ENCODE results near the gene CIC. TPM values are rescaled to one million over a fixed set of nuclear protein-coding genes. Genes with fewer than 3 reads are reported as not detected.
A peak's percentile ranks its signal among the peaks of the same experiment; 100 is the strongest.

Gene CIC
- total RNA-seq, 1 experiment from 2014 or later = 54.0 TPM

DNA sequence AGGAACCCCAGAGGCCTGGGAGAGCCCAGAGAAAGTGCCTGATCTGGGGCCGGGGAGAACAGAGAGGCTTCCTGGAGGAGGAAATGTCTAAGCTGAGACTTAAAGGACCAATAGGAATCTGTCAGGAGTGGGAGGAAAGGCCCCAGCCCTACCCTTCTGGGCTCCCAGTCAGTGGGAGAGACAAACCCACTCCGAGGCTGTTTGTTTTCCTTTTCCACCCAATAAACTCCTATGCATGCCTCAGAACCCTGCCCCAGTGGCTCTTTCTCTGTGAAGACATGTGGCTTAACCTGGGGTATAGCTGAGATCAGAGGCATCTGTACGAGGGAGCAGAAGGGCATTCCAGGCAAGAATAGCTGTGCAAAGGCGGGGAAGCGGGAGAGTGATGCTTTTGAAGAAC, 58.3 kb downstream of the CIC start:
- peaks cover 0 to 3% (median 0%) of the 10 kb centered on the region in 3 experiments; a peak in 2 of 7 replicates for H3K36me3 Mint-ChIP-seq (ENCODE audit: insufficient read depth in 1 of 3, low read depth in 3 of 3)
- Histone ChIP-seq H2BK5ac (ENCODE audit: insufficient read length, low read length) (no peak overlapping the region), H3K27ac (ENCODE audit: insufficient read length, low read depth, low read length) (no peak overlapping the region), H2BK20ac (ENCODE audit: low read depth, low read length, poor library complexity, severe bottlenecking) (no peak overlapping the region), H3K14ac (ENCODE audit: insufficient read depth, low read length) (no peak overlapping the region), H3K23ac (ENCODE audit: insufficient read length, low read depth, low read length) (no peak overlapping the region), H4K5ac (ENCODE audit: insufficient read length, low read depth, low read length) (no peak overlapping the region), H3K4me2 (ENCODE audit: insufficient read depth, insufficient read length, low read length) (no peak overlapping the region), H3K56ac (ENCODE audit: insufficient read length, low read depth, low read length) (no peak overlapping the region), H3K9me3 (ENCODE audit: control insufficient read depth, low read depth, low read length) (no peaks in the 10 kb centered on the region), H3T11ph (ENCODE audit: low read length) (no peak overlapping the region), H3K4me1 (ENCODE audit: insufficient read depth, low read length) (no peaks in the 10 kb centered on the region; the same call in 1 of the 2 replicates), H4K8ac (replicated peaks; ENCODE audit: insufficient read length, low read depth, low read length) (no peak overlapping the region), H3K79me1 (ENCODE audit: insufficient read depth, low read depth, low read length, poor library complexity, severe bottlenecking) (peaks cover 11% of the 10 kb centered on the region), H3K23me2 (ENCODE audit: insufficient read length, low read depth, low read length, poor library complexity, severe bottlenecking) (peaks cover 19% of the 10 kb centered on the region), H3K9ac (ENCODE audit: extremely low read depth, insufficient read length, low read length) (no peak overlapping the region), H2BK15ac (ENCODE audit: low read depth, low read length) (no peak overlapping the region), H4K20me1 (ENCODE audit: control insufficient read depth, insufficient read depth, insufficient read length) (no peaks in the 10 kb centered on the region), H2BK12ac (ENCODE audit: insufficient read length, low read depth, low read length) (no peak overlapping the region), H3K18ac (ENCODE audit: insufficient read length, low read depth, low read length) (no peak overlapping the region), H2AFZ (ENCODE audit: low read length) (no peak overlapping the region), H4K91ac (ENCODE audit: insufficient read length, low read depth, low read length) (no peak overlapping the region), H3K27me3 (ENCODE audit: insufficient read depth, low read length) (no peaks in the 10 kb centered on the region), H3K4ac (ENCODE audit: low read depth, low read length) (no peak overlapping the region), H2BK120ac (ENCODE audit: low read depth, low read length, poor library complexity, severe bottlenecking) (no peak overlapping the region), H3K79me2 (ENCODE audit: insufficient read depth, low read length) (peaks cover 5% of the 10 kb centered on the region; the same call in 1 of the 2 replicates), H2AK5ac (ENCODE audit: insufficient read length, low read length) (no peak overlapping the region)
- no peak for TF ChIP-seq CTCF (conservative IDR thresholded peaks at IDR 0.05)
- H3K27me3 Mint-ChIP-seq (ENCODE audit: low read depth) = peaks cover 24% of the 10 kb centered on the region
- DNase-seq = no peak
- no peaks in the 10 kb centered on the region for H3K9me3 Mint-ChIP-seq
- H3K27ac Mint-ChIP-seq = no peak overlapping the region
- H3K4me3 Mint-ChIP-seq = peak overlapping the region in 1 of 2 experiments; percentile 89; a peak in 1 of 5 replicates
- peaks cover 25 to 32% of the 10 kb centered on the region in 2 experiments for H3K4me1 Mint-ChIP-seq
- WGBS (ENCODE audit: extremely low coverage, insufficient read length, low lambda C conversion rate) = no CpG with 5 or more reads among the region's 5 CpGs
